AG04450 (cell line): ENCODE measurements around the gene HYPK. TPM values are rescaled to one million over a fixed set of nuclear protein-coding genes. Genes with fewer than 3 reads are reported as not detected.

Experiments used
- CTCF ChIA-PET: fragments of 300-600, 350-600 bp; formaldehyde crosslinking; extraction: SDS; loops from one replicate; lab custom pipeline; 2022; ENCODE audit warnings: antibody characterized with exemption, inconsistent platforms; lab: Charles Lee
- POLR2A ChIA-PET: fragments of 350-600 bp; formaldehyde crosslinking; extraction: SDS; loops from one replicate; lab custom pipeline; 2021; ENCODE audit warnings: antibody characterized with exemption, inconsistent platforms; lab: Yijun Ruan, JAX
- DNase-seq: peaks from one replicate; pipeline ENCODE4 v3.0.0-alpha.2; 2011; ENCODE audit warnings: low read depth, low spot score
- H3K27ac ChIP-seq: one replicate; pipeline ENCODE4 v1.5.1; 2012; ENCODE audit warnings: low read depth, low read length, control low read depth
- H3K27me3 ChIP-seq: one replicate; pipeline ENCODE4 v1.6.0; 2012; ENCODE audit warnings: low read length; ENCODE audit not compliant: control insufficient read depth, insufficient read depth
- H3K4me3 ChIP-seq: 2 replicates; pipeline ENCODE4 v1.5.1; 2011; ENCODE audit warnings: mild to moderate bottlenecking, low read depth, low read length, control low read depth
- H3K9me3 ChIP-seq: 2 replicates; pipeline ENCODE4 v1.5.1; 2012; ENCODE audit warnings: low read length; ENCODE audit not compliant: control insufficient read depth, insufficient read depth
- CTCF ChIP-seq: IDR thresholded peaks from 2 replicates; pipeline ENCODE4 v1.5.1; 2011; ENCODE audit warnings: low read depth, low read length, control low read depth, inconsistent platforms
- polyA plus RNA-seq: library from polyadenylated mRNA; depleted of rRNA; stranded (reverse); fragments of >200 nt; gene quantifications from 2 replicates; pipeline ENCODE4 v1.2.3, GENCODE V29; 2011

HYPK gene
- polyA plus RNA-seq, 1 experiment: 10.7 TPM

- H3K4me3 ChIP-seq: peak overlapping the region; percentile 100
- CTCF ChIA-PET: interaction anchor here (0.6 to 1.4 kb wide), 2 partner anchors 38 to 78 kb away, joined by 4 to 5 read pairs; no protein-coding TSS in a partner anchor
- H3K27ac ChIP-seq: no peak overlapping the region
- TF ChIP-seq CTCF: no peak
- DNase-seq: no peak
- no peaks in the 10 kb centered on the region; the same call in 1 of the 2 replicates for H3K9me3 ChIP-seq
- no peaks in the 10 kb centered on the region for H3K27me3 ChIP-seq
- POLR2A ChIA-PET: interaction anchor here (2.1 to 2.3 kb wide), 2 partner anchors 27 to 30 kb away, joined by 7 to 11 read pairs; partner anchors contain the start of gene MFAP1
Measured at GRCh38 chr15:43794269-43795037, 5.9 kb upstream of the HYPK start.

- no peaks in the 10 kb centered on the region for H3K27me3 ChIP-seq
- no peak overlapping the region for H3K4me3 ChIP-seq
- H3K27ac ChIP-seq: no peak overlapping the region
- POLR2A ChIA-PET: interaction anchor here (2.3 kb wide), 1 partner anchor 26 kb away, joined by 7 read pairs; no protein-coding TSS in a partner anchor
- CTCF ChIA-PET: interaction anchor here (0.5 to 0.6 kb wide), 2 partner anchors 18 to 27 kb away, joined by 3 to 6 read pairs; partner anchors contain the start of gene ELL3
- no peak for TF ChIP-seq CTCF
- DNase-seq: no peak
- peaks cover 3% of the 10 kb centered on the region; the same call in 1 of the 2 replicates for H3K9me3 ChIP-seq
Measured at GRCh38 chr15:43795197-43795596, 5.2 kb upstream of the HYPK start.

DNA sequence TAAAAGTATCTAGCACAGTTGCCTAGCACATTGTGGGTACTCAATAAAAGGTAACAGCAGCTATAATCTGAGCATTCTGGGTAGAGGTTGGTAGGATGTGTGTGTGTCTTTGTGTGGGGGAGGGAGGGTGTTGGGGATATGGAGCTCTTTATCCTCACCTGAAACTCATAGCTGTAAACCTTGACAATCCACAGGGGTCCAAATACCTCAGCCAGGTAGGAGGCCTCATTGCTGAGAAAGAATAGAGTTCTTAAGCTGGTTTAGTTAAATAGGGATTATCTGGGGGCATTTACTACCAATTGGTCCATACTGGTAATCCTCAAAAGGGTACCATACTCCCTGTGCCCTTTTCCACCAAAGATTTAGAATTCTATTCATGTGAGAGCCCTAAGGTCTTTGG lies 4.4 kb upstream of the HYPK start:
- no peak overlapping the region for H3K4me3 ChIP-seq
- no peak for TF ChIP-seq CTCF
- POLR2A ChIA-PET: interaction anchor here (0.7 to 2.3 kb wide), 2 partner anchors 24 to 26 kb away, joined by 3 to 7 read pairs; no protein-coding TSS in a partner anchor
- H3K27me3 ChIP-seq: no peaks in the 10 kb centered on the region
- CTCF ChIA-PET: interaction anchor here (0.5 to 0.6 kb wide), 2 partner anchors 19 to 26 kb away, joined by 3 to 6 read pairs; partner anchors contain the start of gene ELL3
- peaks cover 3% of the 10 kb centered on the region; the same call in 1 of the 2 replicates for H3K9me3 ChIP-seq
- DNase-seq: no peak
- no peak overlapping the region for H3K27ac ChIP-seq

GRCh38 chr15:43796566-43796965 lies 3.8 kb upstream of the HYPK start:
- Histone ChIP-seq H3K27ac (peak overlapping the region; percentile 52), H3K27me3 (no peaks in the 10 kb centered on the region), H3K4me3 (no peak overlapping the region), H3K9me3 (peaks cover 3% of the 10 kb centered on the region; the same call in 1 of the 2 replicates)
- no peak for DNase-seq
- no peak for TF ChIP-seq CTCF
- ChIA-PET POLR2A (interaction anchor here (1.5 to 1.8 kb wide), 2 partner anchors 25 to 27 kb away, joined by 5 to 7 read pairs; no protein-coding TSS in a partner anchor), CTCF (no interaction called here)
